ENCODE measurements around the gene RNASE13.
A peak's percentile ranks its signal among the peaks of the same experiment; 100 is the strongest.

The RNASE13 gene

GRCh38 chr14:21034707-21035106 lies at the start of gene RNASE13:
Gene RNASE13, minus strand, starts transcription at chr14:21034807. Its CDS starts 519 bp downstream, at chr14:21034288.
- DNase-seq: no peak

GRCh38 chr14:21084396-21084795 lies 49.8 kb upstream of the RNASE13 start:
- DNase-seq: no peak

GRCh38 chr14:21083565-21084325 lies 49.1 kb upstream of the RNASE13 start:
- no peak for DNase-seq

- no peak for DNase-seq
Observed at GRCh38 chr14:21081521-21082142, 47.0 kb upstream of the RNASE13 start.

- no peak for DNase-seq
Observed at GRCh38 chr14:21078726-21079125, 44.1 kb upstream of the RNASE13 start.

GRCh38 chr14:21078287-21078686 lies 43.7 kb upstream of the RNASE13 start:
- no peak for DNase-seq

- DNase-seq: no peak
Observed at GRCh38 chr14:21077672-21078071, 43.1 kb upstream of the RNASE13 start.

- no peak for DNase-seq
Observed at GRCh38 chr14:21075719-21076437, 41.3 kb upstream of the RNASE13 start.

GRCh38 chr14:21074398-21075272 lies 40.0 kb upstream of the RNASE13 start:
- no peak for DNase-seq

GRCh38 chr14:21073921-21074320 lies 39.3 kb upstream of the RNASE13 start:
- DNase-seq: no peak

GRCh38 chr14:21072781-21073339 lies 38.3 kb upstream of the RNASE13 start:
- DNase-seq: no peak

- DNase-seq: no peak
Observed at GRCh38 chr14:21072031-21072473, 37.4 kb upstream of the RNASE13 start.

- DNase-seq: peak; percentile 80
Observed at GRCh38 chr14:21071225-21072030, 36.8 kb upstream of the RNASE13 start.

GRCh38 chr14:21070610-21071224 lies 36.1 kb upstream of the RNASE13 start:
- peak; percentile 38 for DNase-seq

GRCh38 chr14:21070083-21070609 lies 35.5 kb upstream of the RNASE13 start, which contains the start of gene ARHGEF40:
Gene ARHGEF40, plus strand, starts transcription at chr14:21070304. Its CDS starts 93 bp downstream, at chr14:21070397.
- peak; percentile 52 for DNase-seq

- peak; percentile 52 for DNase-seq
Observed at GRCh38 chr14:21069388-21070082, 34.9 kb upstream of the RNASE13 start.

- peak; percentile 58 for DNase-seq
Observed at GRCh38 chr14:21068521-21069387, 34.1 kb upstream of the RNASE13 start.

GRCh38 chr14:21066882-21067502 lies 32.4 kb upstream of the RNASE13 start:
- DNase-seq: no peak

Measured in NCI-H2227 treated with DMSO at 0.1 percent for 48 hours (cell line).